ENCODE measurements around the gene EIF3J.
"Not testable (repeated sequence)": the region's sequence is repeated elsewhere in the genome, so short reads cannot be mapped to it uniquely, and the experiment has no call there.

The EIF3J gene

GRCh38 chr15:44542596-44542995 lies 5.6 kb downstream of the EIF3J start:
- no peak for DNase-seq (ENCODE audit: low spot score)

- DNase-seq (ENCODE audit: low spot score) = not testable (repeated sequence)
These were observed 7.8 kb downstream of the EIF3J start for GRCh38 chr15:44544745-44545144.

- DNase-seq (ENCODE audit: low spot score) = no peak
These were observed 9.2 kb downstream of the EIF3J start for GRCh38 chr15:44545913-44546802.

- not testable (repeated sequence) for DNase-seq (ENCODE audit: low spot score)
These were observed 12.2 kb downstream of the EIF3J start for GRCh38 chr15:44549152-44549551.

- no peak for DNase-seq (ENCODE audit: low spot score)
These were observed 13.3 kb downstream of the EIF3J start for GRCh38 chr15:44550256-44550655.

GRCh38 chr15:44550734-44551133 lies 13.8 kb downstream of the EIF3J start:
- no peak for DNase-seq (ENCODE audit: low spot score)

GRCh38 chr15:44554934-44555723 lies 18.2 kb downstream of the EIF3J start:
- no peak for DNase-seq (ENCODE audit: low spot score)

- not testable (repeated sequence) for DNase-seq (ENCODE audit: low spot score)
These were observed 24.0 kb downstream of the EIF3J start for GRCh38 chr15:44560926-44561325.

GRCh38 chr15:44565387-44566154 lies 28.6 kb downstream of the EIF3J start:
- no peak for DNase-seq (ENCODE audit: low spot score)

GRCh38 chr15:44566155-44566540 lies 29.2 kb downstream of the EIF3J start:
- no peak for DNase-seq (ENCODE audit: low spot score)

- DNase-seq (ENCODE audit: low spot score) = no peak
These were observed 31.4 kb downstream of the EIF3J start for GRCh38 chr15:44568338-44568737.

- no peak for DNase-seq (ENCODE audit: low spot score)
These were observed 32.4 kb downstream of the EIF3J start for GRCh38 chr15:44569316-44569715.

- no peak for DNase-seq (ENCODE audit: low spot score)
These were observed 33.4 kb downstream of the EIF3J start for GRCh38 chr15:44570361-44570760.

- DNase-seq (ENCODE audit: low spot score) = no peak
These were observed 36.4 kb downstream of the EIF3J start for GRCh38 chr15:44573386-44573785.

GRCh38 chr15:44574734-44575133 lies 37.8 kb downstream of the EIF3J start:
- DNase-seq (ENCODE audit: low spot score) = no peak

- DNase-seq (ENCODE audit: low spot score) = no peak
These were observed 43.2 kb downstream of the EIF3J start for GRCh38 chr15:44580105-44580504.

- DNase-seq (ENCODE audit: low spot score) = no peak
These were observed 47.3 kb downstream of the EIF3J start for GRCh38 chr15:44584162-44584749.

- no peak for DNase-seq (ENCODE audit: low spot score)
These were observed 48.7 kb downstream of the EIF3J start for GRCh38 chr15:44585633-44586032.

- no peak for DNase-seq (ENCODE audit: low spot score)
These were observed 51.6 kb downstream of the EIF3J start for GRCh38 chr15:44588541-44588940.

- DNase-seq (ENCODE audit: low spot score) = no peak
These were observed 54.4 kb downstream of the EIF3J start for GRCh38 chr15:44591326-44591725.

GRCh38 chr15:44593042-44593736 lies 56.2 kb downstream of the EIF3J start:
- DNase-seq (ENCODE audit: low spot score) = no peak
